Hippocampal formation (tissue), 2 donors: ENCODE results near the gene ASPHD1.
A peak's percentile ranks its signal among the peaks of the same experiment; 100 is the strongest.
"Not testable (repeated sequence)": the region's sequence is repeated elsewhere in the genome, so short reads cannot be mapped to it uniquely, and the experiment has no call there.

Experiments
- DNase-seq, 2 donors: peaks; one replicate each; lab custom pipeline; 2025; lab: John Stamatoyannopoulos, UW

ASPHD1 gene

GRCh38 chr16:29907973-29908372, 7.7 kb downstream of the ASPHD1 start:
- no peak for DNase-seq

GRCh38 chr16:29908719-29909220, 8.5 kb downstream of the ASPHD1 start:
- DNase-seq = no peak

- no peak for DNase-seq
Observed at GRCh38 chr16:29909391-29909790, 9.1 kb downstream of the ASPHD1 start.

- not testable (repeated sequence) for DNase-seq
Observed at GRCh38 chr16:29909851-29910250, 9.6 kb downstream of the ASPHD1 start.

- no peak for DNase-seq
Observed at GRCh38 chr16:29910819-29911675, 10.8 kb downstream of the ASPHD1 start.

GRCh38 chr16:29911676-29912010, 11.4 kb downstream of the ASPHD1 start:
- DNase-seq = no peak

- DNase-seq = no peak
Observed at GRCh38 chr16:29912087-29912486, 11.8 kb downstream of the ASPHD1 start.

GRCh38 chr16:29913514-29913913, 13.2 kb downstream of the ASPHD1 start:
- no peak for DNase-seq

GRCh38 chr16:29915590-29916247, 15.4 kb downstream of the ASPHD1 start:
- no peak for DNase-seq

GRCh38 chr16:29916979-29917378, 16.7 kb downstream of the ASPHD1 start:
- DNase-seq = no peak

- peak; percentile 20 to 69 for DNase-seq
Observed at GRCh38 chr16:29920288-29921033, 20.2 kb downstream of the ASPHD1 start.

- DNase-seq = peak in 1 of 2 donors; percentile 48
Observed at GRCh38 chr16:29921034-29921385, 20.7 kb downstream of the ASPHD1 start.

GRCh38 chr16:29922326-29922725, 22.0 kb downstream of the ASPHD1 start:
- no peak for DNase-seq

GRCh38 chr16:29922986-29923501, 22.8 kb downstream of the ASPHD1 start:
- no peak for DNase-seq

- DNase-seq = peak in 1 of 2 donors; percentile 40
Observed at GRCh38 chr16:29925105-29925756, 24.9 kb downstream of the ASPHD1 start.

- peak; percentile 62 to 90 for DNase-seq
Observed at GRCh38 chr16:29925781-29926710, 25.8 kb downstream of the ASPHD1 start, which contains the start of gene KCTD13. TSS of gene KCTD13 (minus strand) at chr16:29926226. CDS start at chr16:29926033, 193 bp downstream.

GRCh38 chr16:29926711-29927052, 26.4 kb downstream of the ASPHD1 start:
- no peak for DNase-seq

GRCh38 chr16:29927070-29927905, 27.0 kb downstream of the ASPHD1 start:
- DNase-seq = peak in 1 of 2 donors; percentile 33

GRCh38 chr16:29931750-29932149, 31.5 kb downstream of the ASPHD1 start:
- not testable (repeated sequence) for DNase-seq

GRCh38 chr16:29940656-29941055, 40.4 kb downstream of the ASPHD1 start:
- peak in 1 of 2 donors; percentile 19 for DNase-seq
